HepG2 (cell line): Measurements from ENCODE around the gene PCDHGA5. TPM values are rescaled to one million over a fixed set of nuclear protein-coding genes. Genes with fewer than 3 reads are reported as not detected.

Experiments
- ATAC-seq: fragments of 200-7000 bp; cut with Tn5 transposase; 3 replicates; pipeline ENCODE4 v1.9.1; 2020; ENCODE audit warnings: mild to moderate bottlenecking, moderate library complexity
- BruUV-seq: library from RNA; stranded (reverse); fragments of 400-500 nt; replicated peaks from 2 replicates; lab custom pipeline; 2021; lab: Mats Ljungman, UMichigan
- CTCF ChIA-PET: fragments of 300-600 bp; formaldehyde crosslinking; extraction: SDS; loops from one replicate; lab custom pipeline; 2021; ENCODE audit warnings: low total read pairs, inconsistent platforms, low intra/inter-chr PET ratio; lab: Yijun Ruan, JAX
- POLR2A ChIA-PET: fragments of 350-600 bp; sonication (Branson Sonifier 250); formaldehyde crosslinking; loops from one replicate; lab custom pipeline; 2020; ENCODE audit warnings: antibody characterized with exemption, inconsistent platforms; lab: Yijun Ruan, JAX
- DNase-seq: peaks from one replicate; pipeline ENCODE4 v3.0.0-alpha.2; 2015; ENCODE audit warnings: low spot score
- FAIRE-seq: peaks from 3 replicates; lab custom pipeline; 2011; peaks lifted over from hg19 to GRCh38; lab: Jason Lieb, UNC
- H2AFZ ChIP-seq: one replicate; pipeline ENCODE4 v1.6.1; 2011; ENCODE audit warnings: low read length, inconsistent platforms
- H3K27ac ChIP-seq: fragments of 300-600 bp; 3 replicates; pipeline ENCODE4 v1.8.0; 2011; ENCODE audit warnings: mixed run types, mild to moderate bottlenecking, mixed read lengths, low read length, inconsistent platforms; ENCODE audit not compliant: insufficient read depth; ENCODE audit errors: extremely low read length
- H3K27me3 ChIP-seq, 2 experiments: fragments of 200-600 bp in 1 of 2; 2 replicates in 1 of 2; 3 replicates in 1 of 2; pipeline versions ENCODE4 v1.6.0 to v1.8.0; 2011; ENCODE audit warnings: low read length in 2 of 2, mild to moderate bottlenecking in 2 of 2, moderate library complexity in 2 of 2, inconsistent platforms in 1 of 2; ENCODE audit not compliant: insufficient read depth in 2 of 2, control insufficient read depth in 1 of 2
- H3K36me3 ChIP-seq, 2 experiments: fragments of 200-600 bp in 1 of 2; replicated peaks in 1 of 2; 2 replicates in 1 of 2; 3 replicates in 1 of 2; pipeline versions ENCODE4 v1.5.1 to v1.8.0; 2011; ENCODE audit warnings: low read length in 2 of 2, inconsistent platforms in 1 of 2; ENCODE audit not compliant: insufficient read depth in 2 of 2, control insufficient read depth in 1 of 2
- H3K4me1 ChIP-seq: 2 replicates; pipeline ENCODE4 v1.5.1; 2012; ENCODE audit warnings: low read length, inconsistent platforms; ENCODE audit not compliant: insufficient read depth
- H3K4me2 ChIP-seq: 2 replicates; pipeline ENCODE4 v1.6.0; 2011; ENCODE audit warnings: low read depth, low read length, inconsistent platforms
- H3K4me3 ChIP-seq, 3 experiments: fragments of 200-600 bp in 1 of 3; sonication (generic), shearing (Covaris generic) in 1 of 3; replicated peaks in 1 of 3; 2 replicates each; pipeline ENCODE4 v1.5.1; 2011 to 2016; ENCODE audit warnings: low read length in 3 of 3, inconsistent platforms in 2 of 3, low read depth in 2 of 3, mild to moderate bottlenecking in 2 of 3, control low read depth in 1 of 3, mixed read lengths in 1 of 3; ENCODE audit not compliant: insufficient read depth in 1 of 3
- H3K79me2 ChIP-seq: one replicate; pipeline ENCODE4 v1.6.1; 2011; ENCODE audit warnings: low read length, inconsistent platforms; ENCODE audit not compliant: insufficient read depth
- H3K9ac ChIP-seq: 2 replicates; pipeline ENCODE4 v1.6.0; 2011; ENCODE audit warnings: mild to moderate bottlenecking, low read depth, low read length, inconsistent platforms; ENCODE audit not compliant: insufficient read depth
- H3K9me3 ChIP-seq: 2 replicates; pipeline ENCODE4 v1.5.1; 2012; ENCODE audit warnings: mild to moderate bottlenecking, low read length
- H4K20me1 ChIP-seq: 2 replicates; pipeline ENCODE4 v1.6.0; 2011; ENCODE audit warnings: inconsistent platforms, mild to moderate bottlenecking, low read length, moderate library complexity; ENCODE audit not compliant: insufficient read depth
- NFAT5 ChIP-seq: sonication (generic); formaldehyde crosslinking; IDR thresholded peaks from 2 replicates; pipeline ENCODE4 v1.4.0; 2020; ENCODE audit warnings: missing genetic modification reagents
- REXO4 ChIP-seq: sonication (generic); formaldehyde crosslinking; IDR thresholded peaks from 2 replicates; pipeline ENCODE4 v1.8.0; 2022; ENCODE audit warnings: missing genetic modification reagents, mild to moderate bottlenecking, borderline replicate concordance
- ZNF446 ChIP-seq: sonication (generic); formaldehyde crosslinking; IDR thresholded peaks from 2 replicates; pipeline ENCODE4 v1.5.0; 2020; ENCODE audit warnings: mild to moderate bottlenecking, missing genetic modification reagents
- WGBS: methylation state at CpG from one replicate; pipeline ENCODE4 v1.1.6; 2017; ENCODE audit warnings: low lambda C conversion rate; 5-methylcytosine and 5-hydroxymethylcytosine counted together
- in situ Hi-C: cut with HindIII; loops from 2 replicates; pipeline ENCODE4 v1.10.0; 2017; ENCODE audit warnings: low pct_unique_long_range_greater_than_20kb; ENCODE audit not compliant: extremely low pct_ligation_motif_present
- intact Hi-C: fragments of 100-400 bp; cut with micrococcal nuclease; formaldehyde crosslinking; loops from one replicate; pipeline ENCODE4 v1.10.0; 2022; ENCODE audit not compliant: unreplicated experiment
- polyA plus RNA-seq, 8 experiments: library from polyadenylated mRNA; depleted of rRNA in 3 of 8; stranded (reverse) in 7 of 8; unstranded in 1 of 8; fragments of >200 nt; fragmentation: Illumina TruSeq in 4 of 8; extraction: Trizol in 4 of 8; gene quantifications; 2 replicates each; pipeline versions ENCODE4 v1.2.1 to v1.2.3, GENCODE V29; 2011 to 2016; ENCODE audit warnings: low read depth in 4 of 8, missing spikeins in 1 of 8, mixed read lengths in 1 of 8; ENCODE audit not compliant: insufficient read depth in 1 of 8
- total RNA-seq, 5 experiments: library from RNA; depleted of rRNA; stranded (reverse); fragments of >200 nt; fragmentation: Illumina TruSeq; extraction: Trizol; gene quantifications; 2 replicates each; pipeline ENCODE4 v1.2.3, GENCODE V29; 2016; ENCODE audit warnings: low read depth in 1 of 5

The PCDHGA5 gene
- total and polyA plus RNA-seq, 2 of the 13 experiments (the other 11 are each of a cell fraction or from before 2014, with no cell fraction given): 0.27 to 0.32 TPM

- no peak for FAIRE-seq
- no peak overlapping the region for H3K9ac ChIP-seq
- WGBS: 82% methylated on average over 23 of the region's 46 CpGs
- no peak for DNase-seq
- no peak overlapping the region for H2AFZ ChIP-seq
- in situ Hi-C loops: no loop called here
- ATAC-seq: no peak
- no peak overlapping the region for H3K27ac ChIP-seq
- H3K4me2 ChIP-seq: no peak overlapping the region
- no peaks in the 10 kb centered on the region for H4K20me1 ChIP-seq
- CTCF ChIA-PET: no interaction called here
- peaks cover 53% of the 10 kb centered on the region for H3K9me3 ChIP-seq
- H3K4me3 ChIP-seq: no peak overlapping the region
- no peaks in the 10 kb centered on the region for H3K79me2 ChIP-seq
- no peaks in the 10 kb centered on the region for H3K36me3 ChIP-seq
- POLR2A ChIA-PET: no interaction called here
- TF ChIP-seq REXO4 (no peak), ZNF446 (CRISPR knock-in tag) (no peak)
- BruUV-seq: no TSS peak
- H3K27me3 ChIP-seq: no peaks in the 10 kb centered on the region
- no peaks in the 10 kb centered on the region for H3K4me1 ChIP-seq
- intact Hi-C loops: no loop called here
Observed at GRCh38 chr5:141366016-141366896, 2.3 kb downstream of the PCDHGA5 start.

GRCh38 chr5:141369994-141370848 lies 6.3 kb downstream of the PCDHGA5 start, which contains the start of gene PCDHGB3:
TSS of gene PCDHGB3 (plus strand) at chr5:141370242. CDS start at chr5:141370395, 153 bp downstream.
- Histone ChIP-seq H4K20me1 (no peaks in the 10 kb centered on the region), H3K4me1 (no peaks in the 10 kb centered on the region), H3K36me3 (no peaks in the 10 kb centered on the region), H2AFZ (no peak within 1 kb of the TSS), H3K27ac (no peak within 1 kb of the TSS), H3K4me3 (no peak within 1 kb of the TSS), H3K9me3 (peaks cover 56% of the 10 kb centered on the region), H3K4me2 (no peak within 1 kb of the TSS), H3K79me2 (no peaks in the 10 kb centered on the region), H3K27me3 (no peaks in the 10 kb centered on the region), H3K9ac (no peak within 1 kb of the TSS)
- intact Hi-C loops (no loop called here), in situ Hi-C loops (no loop called here)
- CTCF ChIA-PET: no interaction called here
- BruUV-seq: no TSS peak
- FAIRE-seq: no peak
- 67% methylated on average over 32 of the region's 32 CpGs for WGBS
- no peak for DNase-seq
- no peak for ATAC-seq
- POLR2A ChIA-PET: no interaction called here
- TF ChIP-seq NFAT5 (CRISPR knock-in tag) (no peak), ZNF446 (CRISPR knock-in tag) (no peak)
